Heart right ventricle (tissue), 16 donors: ENCODE data around the gene TRIM63. TPM values are rescaled to one million over a fixed set of nuclear protein-coding genes. Genes with fewer than 3 reads are reported as not detected.
A peak's percentile ranks its signal among the peaks of the same experiment; 100 is the strongest.

Experiments
- ATAC-seq, 8 donors: fragments of 200-7000 bp; cut with Tn5 transposase; one replicate each; pipeline ENCODE4 v1.9.1; 2020; ENCODE audit warnings: mild to moderate bottlenecking in 8 of 8, moderate library complexity in 8 of 8, moderate number of reproducible peaks in 1 of 8
- DNase-seq, 2 donors: peaks; one replicate each; pipeline ENCODE4 v3.0.0-alpha.2; 2020
- H3K27ac ChIP-seq, 10 donors: fragments of 200-600 bp; sonication (generic) in 2 of 10; one replicate each; pipeline versions ENCODE4 v1.5.0 to v1.8.0; 2020 to 2022; ENCODE audit warnings: mild to moderate bottlenecking in 3 of 10
- H3K27me3 ChIP-seq, 7 donors: fragments of 200-600 bp; one replicate each; pipeline ENCODE4 v1.8.0; 2021 to 2022; ENCODE audit warnings: mild to moderate bottlenecking in 2 of 7
- H3K36me3 ChIP-seq, 9 donors: fragments of 200-600 bp; sonication (generic) in 1 of 9; one replicate each; pipeline versions ENCODE4 v1.5.0 to v1.8.0; 2020 to 2022; ENCODE audit warnings: mild to moderate bottlenecking in 2 of 9
- H3K4me1 ChIP-seq, 9 donors: fragments of 200-600 bp; sonication (generic) in 1 of 9; one replicate each; pipeline versions ENCODE4 v1.5.0 to v1.8.0; 2020 to 2022; ENCODE audit warnings: mild to moderate bottlenecking in 4 of 9
- H3K4me3 ChIP-seq, 10 donors: fragments of 200-600 bp; sonication (generic) in 2 of 10; one replicate each; pipeline versions ENCODE4 v1.5.0 to v1.8.0; 2020 to 2022; ENCODE audit warnings: mild to moderate bottlenecking in 7 of 10, moderate library complexity in 2 of 10
- H3K9me3 ChIP-seq, 11 donors: fragments of 200-600 bp in 10 of 11; sonication (generic) in 2 of 11; one replicate each; pipeline versions ENCODE4 v1.5.0 to v1.8.0; 2013 to 2022; ENCODE audit warnings: mild to moderate bottlenecking in 2 of 11, control low read depth in 1 of 11, moderate library complexity in 1 of 11
- WGBS, 2 donors: extraction: QIAGEN DNeasy Blood & Tissue Kit; methylation state at CpG; one replicate each; pipeline ENCODE4 v1.1.7; 2013; ENCODE audit warnings: inconsistent platforms in 1 of 2; 5-methylcytosine and 5-hydroxymethylcytosine counted together
- intact Hi-C, 10 donors: fragments of 100-400 bp; cut with DNase I; formaldehyde crosslinking; loops; one replicate each; pipeline versions ENCODE4 v1.11.1 to v1.14.2; 2022
- polyA plus RNA-seq, 2 donors: library from polyadenylated mRNA; stranded (reverse); fragments of 200-250 nt; gene quantifications; one replicate each; pipeline ENCODE4 v1.2.3, GENCODE V29; 2013
- total RNA-seq, 10 donors: library from RNA; stranded (reverse); fragmentation: NEBNext Ultra II Directional in 3 of 10; extraction: Animal tissue kit (Norgen Biotek cat#: 25700) in 3 of 10; gene quantifications; one replicate each; pipeline versions ENCODE4 v1.2.1 to v1.2.4, GENCODE V29; 2021 to 2023
- TF ChIP-seq, protein P1 (sequence below), 9 donors: fragments of 200-600 bp; sonication (generic) in 2 of 9; IDR thresholded peaks; one replicate each; pipeline versions ENCODE4 v1.5.0 to v1.8.0; 2021 to 2022; ENCODE audit warnings: antibody characterized with exemption in 9 of 9, mild to moderate bottlenecking in 5 of 9, moderate library complexity in 1 of 9
- donor health status: Arrhythmogenic right ventricular cardiomyopathy.
- donor health status: ischemic (EF 13 %, LVEDD 7.1; RV severe dilation, severe dysfunction).
- donor health status: healthy with polysubstance abuse.
- donor health status: DM: no; HTN: yes; CAD: no.
- donor health status: DM: no; HTN: no; CAD: no.
- donor health status: ischemic (EF 25% LVEDD 6.9; RV normal size, moderate dysfunction).
- donor health status: ischemic (EF 25% LVEDD 5.7; RV mildly dilated, moderate dysfunction).
- donor health status: healthy.
- donor health status: DM: yes; HTN: yes; CAD: no.
- donor health status: Ischemic cardiomyopathy.
- donor health status: ischemic (EF 35%, LVEDD 5.7; RV mildly dilated, moderate dysfunction).
- donor health status: nonischemic (EF 11% LVEDD 7.7; RV severe dilation, severe dysfunction).
- donor health status: DM: yes; HTN: yes; CAD: no.
- donor health status: PGD.
- donor health status: ischemic (EF 29% LVEDD 5.4; RV normal size, mild dysfunction).
- donor health status: nonischemic (EF 23%, LVEDD 6.1; RV moderate dilation, normal function).

The TRIM63 gene
- total and polyA plus RNA-seq, 12 donors: 191 to 415 (median 222) TPM

DNA sequence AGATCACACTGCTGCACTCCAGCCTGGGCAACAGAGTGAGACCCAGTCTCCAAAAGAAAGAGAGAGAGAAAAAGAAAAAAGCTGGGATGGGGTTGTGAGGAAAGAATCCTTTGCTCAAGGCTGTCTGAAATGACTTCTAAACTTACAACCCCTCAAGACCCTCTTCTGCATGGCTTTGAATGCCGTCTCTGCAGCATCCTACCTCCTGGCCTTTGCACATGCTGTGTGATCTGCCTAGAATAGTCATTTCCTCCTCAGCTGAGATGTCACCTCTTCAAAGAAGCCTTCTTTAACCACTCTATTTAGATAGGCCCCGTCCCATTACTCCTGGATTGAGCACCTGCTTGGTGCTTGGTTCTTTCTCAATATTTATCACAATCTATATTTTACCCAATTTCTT lies 17.4 kb upstream of the TRIM63 start:
- no peak for ATAC-seq
- H3K27ac ChIP-seq: peak overlapping the region in 3 of 10 donors; percentile 84 to 93 (median 87)
- peaks cover 0 to 7% (median 0%) of the 10 kb centered on the region in 7 donors for H3K27me3 ChIP-seq
- WGBS, 2 donors: 81 to 85% methylated on average over 2 of the region's 2 CpGs
- DNase-seq: no peak
- no peaks in the 10 kb centered on the region for H3K36me3 ChIP-seq
- no peak overlapping the region for H3K4me3 ChIP-seq
- intact Hi-C loops: loop anchor here in 1 of 10 donors (5.0 kb wide), 1 partner anchor 48 kb away; no protein-coding TSS in a partner anchor
- H3K4me1 ChIP-seq: peaks cover 0 to 30% (median 9%) of the 10 kb centered on the region in 9 donors
- TF ChIP-seq, protein P1, sequence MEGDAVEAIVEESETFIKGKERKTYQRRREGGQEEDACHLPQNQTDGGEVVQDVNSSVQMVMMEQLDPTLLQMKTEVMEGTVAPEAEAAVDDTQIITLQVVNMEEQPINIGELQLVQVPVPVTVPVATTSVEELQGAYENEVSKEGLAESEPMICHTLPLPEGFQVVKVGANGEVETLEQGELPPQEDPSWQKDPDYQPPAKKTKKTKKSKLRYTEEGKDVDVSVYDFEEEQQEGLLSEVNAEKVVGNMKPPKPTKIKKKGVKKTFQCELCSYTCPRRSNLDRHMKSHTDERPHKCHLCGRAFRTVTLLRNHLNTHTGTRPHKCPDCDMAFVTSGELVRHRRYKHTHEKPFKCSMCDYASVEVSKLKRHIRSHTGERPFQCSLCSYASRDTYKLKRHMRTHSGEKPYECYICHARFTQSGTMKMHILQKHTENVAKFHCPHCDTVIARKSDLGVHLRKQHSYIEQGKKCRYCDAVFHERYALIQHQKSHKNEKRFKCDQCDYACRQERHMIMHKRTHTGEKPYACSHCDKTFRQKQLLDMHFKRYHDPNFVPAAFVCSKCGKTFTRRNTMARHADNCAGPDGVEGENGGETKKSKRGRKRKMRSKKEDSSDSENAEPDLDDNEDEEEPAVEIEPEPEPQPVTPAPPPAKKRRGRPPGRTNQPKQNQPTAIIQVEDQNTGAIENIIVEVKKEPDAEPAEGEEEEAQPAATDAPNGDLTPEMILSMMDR (IDR thresholded peaks at IDR 0.05): no peak
- no peaks in the 10 kb centered on the region for H3K9me3 ChIP-seq

DNA sequence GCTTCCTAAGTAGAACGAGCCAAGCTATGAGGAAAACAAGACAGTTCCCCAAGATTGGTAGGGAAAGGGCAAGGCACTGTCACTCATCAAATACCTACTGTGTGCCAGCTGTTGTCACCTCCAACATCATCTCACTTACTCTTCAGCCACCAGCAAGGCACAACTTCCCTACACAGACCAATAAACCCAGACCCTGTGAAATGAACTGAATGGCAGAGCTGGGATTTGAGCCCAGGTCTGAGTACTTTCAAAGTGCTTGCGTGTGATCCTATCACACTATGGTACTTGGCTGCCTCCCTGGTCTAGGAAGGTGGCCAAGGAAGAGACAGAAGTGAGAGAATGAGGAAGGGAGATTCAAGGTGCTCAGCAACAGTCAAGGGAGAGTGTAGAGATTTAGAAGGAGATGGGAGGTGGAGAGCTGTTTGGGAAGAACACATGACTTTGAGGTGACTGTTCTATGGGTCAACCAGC lies 16.7 kb upstream of the TRIM63 start:
- TF ChIP-seq, protein P1 (IDR thresholded peaks at IDR 0.05): no peak
- WGBS, 2 donors: 38 to 51% methylated on average over 2 of the region's 2 CpGs
- H3K36me3 ChIP-seq: no peaks in the 10 kb centered on the region
- peak overlapping the region; percentile 35 to 93 (median 78) for H3K27ac ChIP-seq
- peaks cover 0 to 7% (median 0%) of the 10 kb centered on the region in 7 donors for H3K27me3 ChIP-seq
- no peaks in the 10 kb centered on the region for H3K9me3 ChIP-seq
- ATAC-seq: peak; percentile 46 to 89 (median 83)
- intact Hi-C loops: loop anchor here in 1 of 10 donors (5.0 kb wide), 1 partner anchor 47 kb away; no protein-coding TSS in a partner anchor
- H3K4me3 ChIP-seq: no peak overlapping the region
- peaks cover 0 to 36% (median 11%) of the 10 kb centered on the region in 9 donors for H3K4me1 ChIP-seq
- DNase-seq: peak in 1 of 2 donors; percentile 64

DNA sequence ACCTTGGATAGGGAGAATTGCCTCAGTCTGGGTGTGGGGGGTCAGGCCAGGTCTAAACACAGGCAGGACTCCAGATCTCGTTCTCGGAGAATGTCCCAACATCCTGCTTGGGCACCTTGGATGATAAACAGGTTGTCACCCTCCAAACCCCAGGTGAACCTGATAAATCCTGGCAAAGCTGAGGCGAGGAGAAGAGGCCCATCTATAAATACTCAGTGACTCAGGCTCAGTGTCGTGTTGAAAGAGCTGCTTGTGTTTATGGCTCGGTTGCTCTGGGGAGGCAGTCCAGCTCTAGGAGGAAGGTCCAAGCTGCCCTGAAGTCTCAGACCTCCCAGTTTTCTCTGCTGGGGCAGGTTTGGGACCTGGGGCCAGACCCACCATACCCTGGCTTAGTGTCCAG lies 15.8 kb upstream of the TRIM63 start:
- peak in 1 of 2 donors; percentile 55 for DNase-seq
- intact Hi-C loops: loop anchor here in 2 of 10 donors (2.0 to 5.0 kb wide), 2 partner anchors 16 to 46 kb away; partner anchors contain the start of gene TRIM63 (in 1 of the 2)
- peaks cover 0 to 43% (median 11%) of the 10 kb centered on the region in 9 donors for H3K4me1 ChIP-seq
- peak; percentile 73 to 90 (median 86) for ATAC-seq
- no peaks in the 10 kb centered on the region for H3K36me3 ChIP-seq
- H3K27me3 ChIP-seq: peaks cover 0 to 7% (median 0%) of the 10 kb centered on the region in 7 donors
- WGBS, 2 donors: 25 to 28% methylated on average over 5 of the region's 5 CpGs
- TF ChIP-seq, protein P1 (IDR thresholded peaks at IDR 0.05): no peak
- no peaks in the 10 kb centered on the region for H3K9me3 ChIP-seq
- no peak overlapping the region for H3K4me3 ChIP-seq
- peak overlapping the region; percentile 64 to 93 (median 79) for H3K27ac ChIP-seq

DNA sequence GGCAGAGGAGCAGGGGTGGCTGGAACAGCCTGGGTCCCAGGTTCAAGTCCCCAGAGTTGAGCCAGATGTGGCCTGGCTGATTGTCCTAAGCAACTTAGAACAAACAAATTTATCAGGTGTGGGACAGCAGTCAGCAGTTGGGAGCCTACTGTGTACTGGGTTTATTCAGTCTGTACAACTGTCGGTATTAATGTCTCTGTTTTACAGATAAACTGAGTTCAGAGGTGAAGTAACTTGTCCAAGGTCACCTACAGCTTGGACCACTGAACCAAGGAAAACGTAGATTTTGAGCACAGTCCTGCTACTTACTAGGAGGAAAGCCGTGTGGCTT lies 14.6 kb upstream of the TRIM63 start:
- no peak overlapping the region for H3K4me3 ChIP-seq
- intact Hi-C loops: loop anchor here in 2 of 10 donors (2.0 to 5.0 kb wide), 2 partner anchors 15 to 45 kb away; partner anchors contain the start of gene TRIM63 (in 1 of the 2)
- no peaks in the 10 kb centered on the region for H3K36me3 ChIP-seq
- ATAC-seq (peak in 1 of 8 donors; percentile 1), DNase-seq (no peak)
- H3K27ac ChIP-seq: peak overlapping the region; percentile 38 to 93 (median 78)
- WGBS, 2 donors: 51 to 54% methylated on average over 3 of the region's 3 CpGs
- H3K27me3 ChIP-seq: peaks cover 0 to 7% (median 0%) of the 10 kb centered on the region in 7 donors
- H3K4me1 ChIP-seq: peaks cover 0 to 43% (median 11%) of the 10 kb centered on the region in 9 donors
- TF ChIP-seq, protein P1 (IDR thresholded peaks at IDR 0.05): no peak
- H3K9me3 ChIP-seq: no peaks in the 10 kb centered on the region
